Measurements from ENCODE around the gene SPATA2. TPM values are rescaled to one million over a fixed set of nuclear protein-coding genes. Genes with fewer than 3 reads are reported as not detected.

SPATA2 gene
- total and polyA plus RNA-seq, 2 of the 13 experiments (the other 11 are each of a cell fraction or from before 2014, with no cell fraction given), result 3.2 to 8.7 TPM

DNA sequence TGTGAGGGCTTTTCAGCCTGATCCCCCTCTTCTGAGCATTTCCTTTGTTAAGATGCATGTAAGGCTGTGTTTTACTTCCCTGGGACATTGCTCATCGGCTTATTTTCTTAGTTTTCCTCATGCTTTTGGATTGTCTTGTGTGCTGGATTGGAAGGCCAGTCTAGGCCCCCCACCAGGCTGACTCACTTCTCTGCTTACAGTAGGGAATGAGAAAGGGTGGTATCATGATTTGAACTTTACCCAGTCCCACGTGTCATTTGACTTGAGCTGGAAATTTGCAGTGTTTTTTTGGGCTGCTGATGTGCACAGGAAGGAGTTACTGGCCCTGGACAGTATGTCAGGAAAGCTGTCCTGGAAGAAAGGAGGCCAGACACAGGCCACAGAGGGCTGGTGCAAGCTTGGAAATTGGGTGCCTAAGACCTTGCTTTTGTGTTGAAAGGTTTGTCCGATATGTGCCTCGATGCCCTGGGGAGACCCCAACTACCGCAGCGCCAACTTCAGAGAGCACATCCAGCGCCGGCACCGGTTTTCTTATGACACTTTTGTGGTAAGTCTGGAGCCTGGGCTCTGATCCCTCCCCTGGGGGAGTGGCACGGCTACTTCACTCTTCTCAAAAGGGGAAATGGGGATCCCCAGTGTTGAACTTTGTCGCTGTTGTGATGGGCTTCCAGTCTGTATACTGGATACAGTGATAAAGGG lies 33.6 kb upstream of the SPATA2 start:
- H3K36me3 ChIP-seq (replicated peaks in 1 of 2; ENCODE audit: control insufficient read depth in 1 of 2, insufficient read depth in 2 of 2, low read length in 2 of 2), result peaks cover 46 to 90% of the 10 kb centered on the region in 2 experiments
- TF ChIP-seq NR2F6 (IDR thresholded peaks at IDR 0.05) (no peak), NR2F6 (CRISPR knock-in tag; IDR thresholded peaks at IDR 0.05) (no peak), SRF (IDR thresholded peaks at IDR 0.05; ENCODE audit: low read depth, low read length) (no peak), ZNF724P (CRISPR knock-in tag; IDR thresholded peaks at IDR 0.05; ENCODE audit: borderline replicate concordance) (no peak), NFATC3 (CRISPR knock-in tag; IDR thresholded peaks at IDR 0.05) (no peak), NRL (CRISPR knock-in tag; IDR thresholded peaks at IDR 0.05; ENCODE audit: borderline replicate concordance) (no peak), THAP11 (CRISPR knock-in tag; IDR thresholded peaks at IDR 0.05) (no peak), IKZF1 (IDR thresholded peaks at IDR 0.05) (no peak), ZNF7 (CRISPR knock-in tag; IDR thresholded peaks at IDR 0.05) (no peak), ZNF234 (CRISPR knock-in tag; conservative IDR thresholded peaks at IDR 0.05) (no peak), ZNF781 (CRISPR knock-in tag; IDR thresholded peaks at IDR 0.05; ENCODE audit: borderline replicate concordance, not compliant biosample characterization) (no peak), KLF11 (CRISPR knock-in tag; IDR thresholded peaks at IDR 0.05) (no peak), SIN3B (IDR thresholded peaks at IDR 0.05; ENCODE audit: low read length) (no peak), KMT2A (CRISPR knock-in tag; IDR thresholded peaks at IDR 0.05) (no peak), MLLT10 (CRISPR knock-in tag; IDR thresholded peaks at IDR 0.05) (no peak), ZNF10 (CRISPR knock-in tag; IDR thresholded peaks at IDR 0.05; ENCODE audit: borderline replicate concordance, low read depth) (no peak), POLR2G (IDR thresholded peaks at IDR 0.05; ENCODE audit: low read depth, low read length) (no peak), DMAP1 (CRISPR knock-in tag; IDR thresholded peaks at IDR 0.05) (peak; percentile 53; the same call in 1 of the 2 replicates), ZSCAN25 (CRISPR knock-in tag; IDR thresholded peaks at IDR 0.05) (no peak), ZNF460 (CRISPR knock-in tag; IDR thresholded peaks at IDR 0.05; ENCODE audit: borderline replicate concordance) (no peak), ZMYM4 (CRISPR knock-in tag; IDR thresholded peaks at IDR 0.05) (no peak), U2AF2 (IDR thresholded peaks at IDR 0.05; ENCODE audit: low read depth, low read length) (no peak)
- TF ChIP-seq, protein P1, sequence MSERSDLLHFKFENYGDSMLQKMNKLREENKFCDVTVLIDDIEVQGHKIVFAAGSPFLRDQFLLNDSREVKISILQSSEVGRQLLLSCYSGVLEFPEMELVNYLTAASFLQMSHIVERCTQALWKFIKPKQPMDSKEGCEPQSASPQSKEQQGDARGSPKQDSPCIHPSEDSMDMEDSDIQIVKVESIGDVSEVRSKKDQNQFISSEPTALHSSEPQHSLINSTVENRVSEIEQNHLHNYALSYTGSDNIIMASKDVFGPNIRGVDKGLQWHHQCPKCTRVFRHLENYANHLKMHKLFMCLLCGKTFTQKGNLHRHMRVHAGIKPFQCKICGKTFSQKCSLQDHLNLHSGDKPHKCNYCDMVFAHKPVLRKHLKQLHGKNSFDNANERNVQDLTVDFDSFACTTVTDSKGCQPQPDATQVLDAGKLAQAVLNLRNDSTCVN (CRISPR knock-in tag; IDR thresholded peaks at IDR 0.05; ENCODE audit: borderline replicate concordance), result no peak
- TF ChIP-seq, protein P2, sequence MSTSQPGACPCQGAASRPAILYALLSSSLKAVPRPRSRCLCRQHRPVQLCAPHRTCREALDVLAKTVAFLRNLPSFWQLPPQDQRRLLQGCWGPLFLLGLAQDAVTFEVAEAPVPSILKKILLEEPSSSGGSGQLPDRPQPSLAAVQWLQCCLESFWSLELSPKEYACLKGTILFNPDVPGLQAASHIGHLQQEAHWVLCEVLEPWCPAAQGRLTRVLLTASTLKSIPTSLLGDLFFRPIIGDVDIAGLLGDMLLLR (CRISPR knock-in tag; IDR thresholded peaks at IDR 0.05), result no peak
- TF ChIP-seq, protein P3, sequence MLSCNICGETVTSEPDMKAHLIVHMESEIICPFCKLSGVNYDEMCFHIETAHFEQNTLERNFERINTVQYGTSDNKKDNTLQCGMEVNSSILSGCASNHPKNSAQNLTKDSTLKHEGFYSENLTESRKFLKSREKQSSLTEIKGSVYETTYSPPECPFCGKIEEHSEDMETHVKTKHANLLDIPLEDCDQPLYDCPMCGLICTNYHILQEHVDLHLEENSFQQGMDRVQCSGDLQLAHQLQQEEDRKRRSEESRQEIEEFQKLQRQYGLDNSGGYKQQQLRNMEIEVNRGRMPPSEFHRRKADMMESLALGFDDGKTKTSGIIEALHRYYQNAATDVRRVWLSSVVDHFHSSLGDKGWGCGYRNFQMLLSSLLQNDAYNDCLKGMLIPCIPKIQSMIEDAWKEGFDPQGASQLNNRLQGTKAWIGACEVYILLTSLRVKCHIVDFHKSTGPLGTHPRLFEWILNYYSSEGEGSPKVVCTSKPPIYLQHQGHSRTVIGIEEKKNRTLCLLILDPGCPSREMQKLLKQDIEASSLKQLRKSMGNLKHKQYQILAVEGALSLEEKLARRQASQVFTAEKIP (CRISPR knock-in tag; IDR thresholded peaks at IDR 0.05; ENCODE audit: borderline replicate concordance), result no peak

More for the DNA sequence above, 33.6 kb upstream of the SPATA2 start:
- H3K27ac ChIP-seq (ENCODE audit: extremely low read length, insufficient read depth, low read length), result peak overlapping the region; percentile 51
- peaks cover 11% of the 10 kb centered on the region; the same call in 1 of the 2 replicates for H4K20me1 ChIP-seq (ENCODE audit: insufficient read depth, low read length)
- ATAC-seq (peak; percentile 62), FAIRE-seq (peak; percentile 44), DNase-seq (ENCODE audit: low spot score) (peak; percentile 68)
- no peaks in the 10 kb centered on the region for H3K27me3 ChIP-seq (ENCODE audit: control insufficient read depth in 1 of 2, insufficient read depth in 2 of 2, low read length in 2 of 2)
- H3K4me2 ChIP-seq (ENCODE audit: low read depth, low read length), result 0 out of 2 replicates have a peak overlapping the region, but pooled peaks have one; percentile 8
- H3K4me3 ChIP-seq (replicated peaks in 1 of 3; ENCODE audit: insufficient read depth in 1 of 3, low read depth in 2 of 3, low read length in 3 of 3), result no peak overlapping the region
- no TSS peak for BruUV-seq (replicated peaks)
- H3K79me2 ChIP-seq (ENCODE audit: insufficient read depth, low read length), result peaks cover 17% of the 10 kb centered on the region
- in situ Hi-C loops (cut with HindIII; ENCODE audit: extremely low pct_ligation_motif_present, low pct_unique_long_range_greater_than_20kb), result no loop called here
- WGBS (ENCODE audit: low lambda C conversion rate), result 85% methylated on average over 11 of the region's 11 CpGs
- H3K9me3 ChIP-seq (ENCODE audit: low read length), result no peaks in the 10 kb centered on the region
- intact Hi-C loops (cut with micrococcal nuclease; ENCODE audit: unreplicated experiment), result no loop called here
- ChIA-PET POLR2A (interaction anchor here (0.6 kb wide), 1 partner anchor 11 kb away, joined by 3 read pairs; no protein-coding TSS in a partner anchor), CTCF (ENCODE audit: low intra/inter-chr PET ratio, low total read pairs) (no interaction called here)
- peak overlapping the region; percentile 24; the same call in 1 of the 2 replicates for H3K9ac ChIP-seq (ENCODE audit: insufficient read depth, low read depth, low read length)
- H2AFZ ChIP-seq (ENCODE audit: low read length), result no peak overlapping the region
- H3K4me1 ChIP-seq (ENCODE audit: insufficient read depth, low read length), result peaks cover 55% of the 10 kb centered on the region

Measured in HepG2 (cell line).